GM18870 (cell line): ENCODE results near the gene POLN.

Experiments used
- ATAC-seq: cut with Tn5 transposase; IDR thresholded peaks from one replicate; pipeline ENCODE4 v1.9.1; 2021; ENCODE audit warnings: moderate library complexity; ENCODE audit not compliant: unreplicated experiment

The POLN gene

GRCh38 chr4:2072971-2073807, 168.7 kb downstream of the POLN start:
- ATAC-seq, result no peak

- no peak for ATAC-seq
These were observed 169.7 kb downstream of the POLN start for GRCh38 chr4:2071912-2072867.

GRCh38 chr4:2071252-2071911, 170.5 kb downstream of the POLN start:
- ATAC-seq, result no peak

GRCh38 chr4:2070421-2071251, 171.3 kb downstream of the POLN start:
- no peak for ATAC-seq

GRCh38 chr4:2069986-2070385, 171.9 kb downstream of the POLN start:
- ATAC-seq, result no peak

GRCh38 chr4:2069161-2069971, 172.6 kb downstream of the POLN start:
- ATAC-seq, result no peak

GRCh38 chr4:2068566-2068965, 173.4 kb downstream of the POLN start:
- no peak for ATAC-seq

- ATAC-seq, result no peak
These were observed 173.8 kb downstream of the POLN start for GRCh38 chr4:2068198-2068470.

GRCh38 chr4:2067446-2068197, 174.3 kb downstream of the POLN start:
- ATAC-seq, result no peak

- no peak for ATAC-seq
These were observed 175.1 kb downstream of the POLN start for GRCh38 chr4:2066571-2067445.

- ATAC-seq, result no peak
These were observed 175.8 kb downstream of the POLN start for GRCh38 chr4:2066011-2066551.

- ATAC-seq, result no peak
These were observed 176.6 kb downstream of the POLN start for GRCh38 chr4:2065106-2065930.

- no peak for ATAC-seq
These were observed 177.5 kb downstream of the POLN start for GRCh38 chr4:2064276-2064991.

- ATAC-seq, result no peak
These were observed 178.2 kb downstream of the POLN start for GRCh38 chr4:2063557-2064275.

GRCh38 chr4:2062808-2063524, 179.0 kb downstream of the POLN start:
- no peak for ATAC-seq
